Esophagus (tissue), 2 donors: Measurements from ENCODE around the gene EGFL8. TPM values are rescaled to one million over a fixed set of nuclear protein-coding genes. Genes with fewer than 3 reads are reported as not detected.

Source experiments
- H3K27ac ChIP-seq, 2 donors: one replicate each; pipeline ENCODE4 v1.5.1; 2013; ENCODE audit warnings: low read depth in 2 of 2, mild to moderate bottlenecking in 2 of 2, inconsistent platforms in 1 of 2, low read length in 1 of 2, moderate library complexity in 1 of 2
- H3K27me3 ChIP-seq, 2 donors: one replicate each; pipeline ENCODE4 v1.6.1; 2013; ENCODE audit warnings: low read length in 2 of 2, control low read depth in 1 of 2, mild to moderate bottlenecking in 1 of 2; ENCODE audit not compliant: insufficient read depth in 2 of 2, control insufficient read depth in 1 of 2
- H3K36me3 ChIP-seq, 2 donors: one replicate each; pipeline ENCODE4 v1.6.1; 2013; ENCODE audit warnings: low read length in 1 of 2; ENCODE audit not compliant: control insufficient read depth in 2 of 2, insufficient read depth in 2 of 2
- H3K4me1 ChIP-seq, 2 donors: one replicate each; pipeline ENCODE4 v1.6.1; 2013; ENCODE audit warnings: low read length in 1 of 2; ENCODE audit not compliant: control insufficient read depth in 2 of 2, insufficient read depth in 2 of 2
- H3K4me3 ChIP-seq, 2 donors: one replicate each; pipeline ENCODE4 v1.5.1; 2013; ENCODE audit warnings: low read length in 2 of 2, mild to moderate bottlenecking in 2 of 2, low read depth in 1 of 2, moderate library complexity in 1 of 2
- H3K9me3 ChIP-seq, 2 donors: one replicate each; pipeline ENCODE4 v1.6.1; 2013; ENCODE audit warnings: mild to moderate bottlenecking in 2 of 2, low read depth in 1 of 2, low read length in 1 of 2, moderate library complexity in 1 of 2; ENCODE audit not compliant: control insufficient read depth in 2 of 2, insufficient read depth in 1 of 2
- WGBS, 2 donors: extraction: QIAGEN DNeasy Blood & Tissue Kit; methylation state at CpG; one replicate each; pipeline ENCODE4 v1.1.7; 2013; 5-methylcytosine and 5-hydroxymethylcytosine counted together
- polyA plus RNA-seq, 2 donors: library from polyadenylated mRNA; stranded (reverse); fragments of 200-250 nt; gene quantifications; one replicate each; pipeline ENCODE4 v1.2.3, GENCODE V29; 2013
- donor health status: healthy with polysubstance abuse.
- donor health status: Bipolar disorder and iron deficiency.

Gene EGFL8
- polyA plus RNA-seq, 2 donors = 18.5 to 27.7 TPM

DNA sequence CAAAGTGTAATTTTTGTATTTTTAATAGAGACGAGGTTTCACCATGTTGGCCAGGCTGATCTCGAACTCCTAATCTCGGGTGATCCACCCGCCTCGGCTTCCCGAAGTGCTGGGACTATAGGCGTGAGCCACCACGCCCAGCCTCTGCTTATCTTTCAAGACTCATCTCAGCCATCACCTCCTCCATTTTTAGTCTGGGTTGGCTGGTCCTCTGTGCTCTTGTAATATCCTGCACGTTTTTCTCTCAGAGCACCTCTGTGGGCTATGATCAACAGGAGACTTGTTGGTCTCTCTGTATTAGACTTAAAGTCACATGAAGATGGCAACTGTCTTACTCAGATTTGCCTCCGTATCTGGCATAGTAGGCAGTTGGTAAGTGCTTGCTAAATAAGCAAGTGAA lies 51.9 kb downstream of the EGFL8 start:
- 87 to 91% methylated on average over 10 of the region's 10 CpGs for WGBS, 2 donors
- H3K27me3 ChIP-seq = no peaks in the 10 kb centered on the region
- H3K27ac ChIP-seq = no peak overlapping the region
- no peaks in the 10 kb centered on the region for H3K36me3 ChIP-seq
- H3K4me1 ChIP-seq = no peaks in the 10 kb centered on the region
- H3K9me3 ChIP-seq = no peaks in the 10 kb centered on the region
- H3K4me3 ChIP-seq = no peak overlapping the region

DNA sequence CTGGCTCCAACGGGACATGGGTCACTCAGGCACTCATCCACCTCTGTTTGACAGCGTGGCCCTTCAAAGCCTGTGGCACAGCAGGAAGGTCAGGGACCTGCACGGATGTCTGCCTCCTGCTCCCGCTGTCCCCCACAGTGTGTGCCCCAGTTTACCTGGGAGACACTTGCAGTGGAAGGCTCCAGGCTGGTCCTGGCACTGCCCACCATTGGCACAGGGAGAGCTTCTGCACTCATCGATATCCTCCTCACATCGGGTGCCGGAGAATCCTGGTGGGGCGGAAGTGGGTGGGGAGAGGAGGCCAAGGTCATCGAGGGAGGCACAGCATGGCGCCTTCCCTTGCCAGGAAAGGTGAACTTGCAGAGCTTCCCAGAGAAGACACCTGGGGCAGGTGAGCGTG lies 52.6 kb downstream of the EGFL8 start:
- WGBS, 2 donors = 91 to 93% methylated on average over 11 of the region's 11 CpGs
- H3K4me3 ChIP-seq = no peak overlapping the region
- H3K27me3 ChIP-seq = no peaks in the 10 kb centered on the region
- no peak overlapping the region for H3K27ac ChIP-seq
- no peaks in the 10 kb centered on the region for H3K36me3 ChIP-seq
- no peaks in the 10 kb centered on the region for H3K9me3 ChIP-seq
- H3K4me1 ChIP-seq = no peaks in the 10 kb centered on the region

Other genes with a start within 250 kb of the EGFL8 start
- gene C2, start 236.9 kb upstream of the EGFL8 start, polyA plus RNA-seq = 1 to 10 TPM; 1.2 to 1.3 TPM
- 10 to 100 TPM; 15.9 to 19.6 TPM for gene CFB, start 218.5 kb upstream of the EGFL8 start, polyA plus RNA-seq
- gene NELFE, start 205.6 kb upstream of the EGFL8 start, polyA plus RNA-seq = 10 to 100 TPM; 30.2 to 49.3 TPM
- gene SKIC2, start 205.4 kb upstream of the EGFL8 start, polyA plus RNA-seq = 10 to 100 TPM; 39.1 to 58.0 TPM
- 10 to 100 TPM; 11.8 to 16.5 TPM for gene DXO, start 192.5 kb upstream of the EGFL8 start, polyA plus RNA-seq
- 10 to 100 TPM in 1 of 2 donors, 1 to 10 TPM in 1; 6.9 to 13.1 TPM for gene C4A, start 182.5 kb upstream of the EGFL8 start, polyA plus RNA-seq
- gene C4B, start 149.8 kb upstream of the EGFL8 start, polyA plus RNA-seq = 10 to 100 TPM in 1 of 2 donors, 1 to 10 TPM in 1; 5.3 to 15.0 TPM
- under 1 TPM; 0.43 to 0.47 TPM for gene CYP21A2, start 126.2 kb upstream of the EGFL8 start, polyA plus RNA-seq
- 10 to 100 TPM; 14.8 to 15.5 TPM for gene TNXB, start 55.3 kb upstream of the EGFL8 start, polyA plus RNA-seq
- 10 to 100 TPM; 47.5 to 60.2 TPM for gene ATF6B, start 36.3 kb upstream of the EGFL8 start, polyA plus RNA-seq
- gene FKBPL, start 34.3 kb upstream of the EGFL8 start, polyA plus RNA-seq = 10 to 100 TPM in 1 of 2 donors, 1 to 10 TPM in 1; 8.1 to 13.7 TPM
- 1 to 10 TPM; 1.8 to 2.3 TPM for gene PRRT1, start 12.7 kb upstream of the EGFL8 start, polyA plus RNA-seq
- gene PPT2, start 10.5 kb upstream of the EGFL8 start, polyA plus RNA-seq = 10 to 100 TPM; 20.7 to 21.6 TPM
- 10 to 100 TPM; 15.3 to 18.3 TPM for gene AGPAT1, start 11.5 kb downstream of the EGFL8 start, polyA plus RNA-seq
- 10 to 100 TPM; 36.3 to 44.9 TPM for gene RNF5, start 13.8 kb downstream of the EGFL8 start, polyA plus RNA-seq
- gene AGER, start 19.7 kb downstream of the EGFL8 start, polyA plus RNA-seq = 1 to 10 TPM; 3.5 to 8.3 TPM
- 10 to 100 TPM; 29.4 to 49.8 TPM for gene PBX2, start 25.6 kb downstream of the EGFL8 start, polyA plus RNA-seq
- 1 to 10 TPM; 4.0 to 4.6 TPM for gene GPSM3, start 28.0 kb downstream of the EGFL8 start, polyA plus RNA-seq
- gene NOTCH4, start 59.5 kb downstream of the EGFL8 start, polyA plus RNA-seq = 10 to 100 TPM in 1 of 2 donors, 1 to 10 TPM in 1; 6.5 to 17.8 TPM
- gene TSBP1, start 207.3 kb downstream of the EGFL8 start, polyA plus RNA-seq = not detected
- not detected for gene BTNL2, start 242.6 kb downstream of the EGFL8 start, polyA plus RNA-seq